ENCODE measurements around the gene RPS18. TPM values are rescaled to one million over a fixed set of nuclear protein-coding genes. Genes with fewer than 3 reads are reported as not detected.

Gene RPS18
- total RNA-seq, 3 donors from 2014 or later (not counting 1 experiment from before 2014, with no cell fraction given), result 1,182 to 1,707 (median 1,500) TPM

GRCh38 chr6:33314515-33314942 is 42.7 kb downstream of the RPS18 start:
- no peaks in the 10 kb centered on the region for H3K27me3 Mint-ChIP-seq (ENCODE audit: low read depth in 2 of 2)
- peaks cover 66% of the 10 kb centered on the region for H3K4me1 ChIP-seq (ENCODE audit: control insufficient read depth, insufficient read depth, low read length)
- H3K4me1 Mint-ChIP-seq, result peaks cover 46 to 80% of the 10 kb centered on the region in 2 donors
- H3K27me3 ChIP-seq (ENCODE audit: control insufficient read depth, insufficient read depth, low read length), result no peaks in the 10 kb centered on the region
- 23% methylated on average over 3 of the region's 10 CpGs for WGBS (ENCODE audit: insufficient coverage)
- peak overlapping the region; percentile 98 for H3K27ac ChIP-seq (ENCODE audit: low read length)
- no peaks in the 10 kb centered on the region for H3K9me3 Mint-ChIP-seq
- DNase-seq (peak; percentile 55 to 93), ATAC-seq (peak; percentile 32 to 52 (median 40))
- no peak for TF ChIP-seq CTCF (IDR thresholded peaks at IDR 0.05)
- peak overlapping the region; percentile 91 for H3K4me3 ChIP-seq (ENCODE audit: low read length)
- intact Hi-C loops (cut with micrococcal nuclease), result loop anchor here (1.0 kb wide), 2 partner anchors 37 to 77 kb away; partner anchors contain the start of genes B3GALT4 and KIFC1
- H3K27ac Mint-ChIP-seq, result peak overlapping the region; percentile 98 to 99
- H3K4me3 Mint-ChIP-seq, result peak overlapping the region; percentile 96
- H3K36me3 ChIP-seq (ENCODE audit: control insufficient read depth, insufficient read depth, low read length), result peaks cover 23% of the 10 kb centered on the region
- peaks cover 16% of the 10 kb centered on the region for H3K36me3 Mint-ChIP-seq
- H3K9me3 ChIP-seq (ENCODE audit: control insufficient read depth, insufficient read depth, low read length), result no peaks in the 10 kb centered on the region

DNA sequence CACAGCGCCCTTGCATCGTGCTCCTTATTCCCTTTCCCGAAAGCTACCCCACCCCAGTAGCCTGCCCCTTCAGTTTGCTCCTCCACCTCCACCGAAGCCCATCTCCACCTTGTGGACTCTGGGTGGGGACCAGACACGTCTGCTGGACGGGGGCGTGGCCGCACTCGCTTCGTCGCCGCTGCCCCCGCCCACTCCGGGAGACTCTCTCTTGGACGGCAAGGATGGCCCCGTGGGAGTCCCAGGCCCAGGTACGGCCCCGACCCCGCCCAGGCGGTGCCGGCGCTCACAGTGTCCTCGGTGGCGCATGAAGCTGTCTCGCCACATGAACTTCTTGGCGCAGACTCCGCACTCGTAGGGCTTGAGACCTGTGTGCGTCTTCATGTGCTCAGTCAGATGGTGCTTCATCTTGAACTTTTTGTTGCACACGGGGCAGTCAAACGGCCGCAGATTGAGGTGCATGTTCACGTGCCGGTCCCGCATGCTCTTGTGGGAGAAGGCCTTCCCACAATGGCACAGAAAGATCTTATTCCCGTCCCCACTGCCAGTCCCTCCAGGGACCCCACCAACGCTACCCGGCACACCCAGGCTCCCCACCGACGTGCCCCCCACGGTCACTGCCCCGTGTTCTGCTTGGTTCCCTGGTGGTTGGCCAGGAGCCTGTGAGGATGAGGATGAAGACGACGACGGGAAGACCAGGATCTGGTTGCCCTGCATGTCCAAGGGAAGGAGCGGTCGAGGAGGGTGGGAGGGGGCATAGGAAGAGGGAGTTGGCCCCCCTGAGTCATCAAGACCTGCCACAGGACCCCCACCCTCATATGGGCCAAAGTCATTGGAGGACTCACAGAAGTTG is 43.3 kb downstream of the RPS18 start:
- Mint-ChIP-seq H3K9me3 (no peaks in the 10 kb centered on the region), H3K27ac (peak overlapping the region; percentile 98 to 99), H3K27me3 (ENCODE audit: low read depth in 2 of 2) (no peaks in the 10 kb centered on the region), H3K4me1 (peaks cover 52 to 86% of the 10 kb centered on the region in 2 donors), H3K36me3 (peaks cover 23% of the 10 kb centered on the region), H3K4me3 (peak overlapping the region; percentile 96)
- ATAC-seq (no peak), DNase-seq (peak in 1 of 2 donors; percentile 43)
- no peaks in the 10 kb centered on the region for H3K27me3 ChIP-seq (ENCODE audit: control insufficient read depth, insufficient read depth, low read length)
- intact Hi-C loops (cut with micrococcal nuclease), result loop anchor here (1.0 kb wide), 2 partner anchors 38 to 76 kb away; partner anchors contain the start of genes B3GALT4 and KIFC1
- TF ChIP-seq CTCF (IDR thresholded peaks at IDR 0.05), result no peak
- H3K27ac ChIP-seq (ENCODE audit: low read length), result peak overlapping the region; percentile 98
- peaks cover 72% of the 10 kb centered on the region for H3K4me1 ChIP-seq (ENCODE audit: control insufficient read depth, insufficient read depth, low read length)
- H3K36me3 ChIP-seq (ENCODE audit: control insufficient read depth, insufficient read depth, low read length), result peaks cover 29% of the 10 kb centered on the region
- WGBS (ENCODE audit: insufficient coverage), result 69% methylated on average over 45 of the region's 47 CpGs
- no peaks in the 10 kb centered on the region for H3K9me3 ChIP-seq (ENCODE audit: control insufficient read depth, insufficient read depth, low read length)
- H3K4me3 ChIP-seq (ENCODE audit: low read length), result peak overlapping the region; percentile 91

DNA sequence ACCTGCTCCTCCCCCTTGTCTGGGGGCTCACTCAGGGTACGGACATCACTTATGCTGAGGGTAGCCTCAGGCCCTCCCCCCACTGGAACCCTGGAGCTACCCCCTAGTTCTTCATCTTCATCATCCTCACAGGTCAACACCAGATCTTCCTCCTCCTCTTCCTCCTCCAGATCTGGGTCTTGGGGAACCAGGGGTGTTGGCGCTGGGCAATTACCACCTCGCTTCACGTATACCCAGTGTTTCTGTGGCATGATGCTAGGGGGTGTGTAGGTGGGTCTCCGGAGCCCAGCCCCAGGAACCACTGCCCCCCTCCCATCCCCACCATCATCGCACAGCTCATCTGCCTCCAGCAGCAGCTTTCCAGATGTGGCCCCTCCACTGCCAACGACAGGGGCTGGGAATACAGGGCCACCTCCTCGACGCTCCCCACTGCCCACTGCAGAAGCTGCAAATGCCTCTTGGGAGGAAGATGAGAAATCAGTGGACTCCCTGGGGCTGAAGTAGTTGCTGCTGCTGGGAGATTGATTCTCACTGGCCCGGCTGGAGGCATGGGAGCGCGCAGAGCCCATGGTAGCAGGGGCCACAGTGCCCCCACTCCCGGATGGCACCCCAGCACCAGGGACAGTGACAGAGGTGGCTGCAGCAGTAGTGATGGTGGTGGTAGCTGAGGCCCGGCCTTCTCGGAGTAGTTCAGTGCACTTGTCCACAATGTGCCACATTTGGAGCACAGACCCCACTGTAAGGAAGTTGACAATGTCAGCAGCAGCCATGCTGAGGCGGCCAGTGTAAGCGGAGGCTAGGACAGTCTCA is 44.1 kb downstream of the RPS18 start:
- WGBS (ENCODE audit: insufficient coverage), result 94% methylated on average over 13 of the region's 17 CpGs
- no peaks in the 10 kb centered on the region for H3K9me3 Mint-ChIP-seq
- H3K36me3 Mint-ChIP-seq, result peaks cover 25% of the 10 kb centered on the region
- peak overlapping the region; percentile 97 for H3K4me3 Mint-ChIP-seq
- peak overlapping the region; percentile 98 to 99 for H3K27ac Mint-ChIP-seq
- peak overlapping the region; percentile 98 for H3K27ac ChIP-seq (ENCODE audit: low read length)
- H3K27me3 Mint-ChIP-seq (ENCODE audit: low read depth in 2 of 2), result no peaks in the 10 kb centered on the region
- H3K4me1 Mint-ChIP-seq, result peaks cover 57 to 91% of the 10 kb centered on the region in 2 donors
- no peak overlapping the region for H3K4me3 ChIP-seq (ENCODE audit: low read length)
- TF ChIP-seq CTCF (IDR thresholded peaks at IDR 0.05), result no peak
- H3K4me1 ChIP-seq (ENCODE audit: control insufficient read depth, insufficient read depth, low read length), result peaks cover 78% of the 10 kb centered on the region
- no peak for ATAC-seq
- no peaks in the 10 kb centered on the region for H3K27me3 ChIP-seq (ENCODE audit: control insufficient read depth, insufficient read depth, low read length)
- intact Hi-C loops (cut with micrococcal nuclease), result no loop called here
- no peaks in the 10 kb centered on the region for H3K9me3 ChIP-seq (ENCODE audit: control insufficient read depth, insufficient read depth, low read length)
- peaks cover 35% of the 10 kb centered on the region for H3K36me3 ChIP-seq (ENCODE audit: control insufficient read depth, insufficient read depth, low read length)
- DNase-seq, result no peak

All from natural killer cell (primary cell).